ENCODE data around the gene RND3.

DNA sequence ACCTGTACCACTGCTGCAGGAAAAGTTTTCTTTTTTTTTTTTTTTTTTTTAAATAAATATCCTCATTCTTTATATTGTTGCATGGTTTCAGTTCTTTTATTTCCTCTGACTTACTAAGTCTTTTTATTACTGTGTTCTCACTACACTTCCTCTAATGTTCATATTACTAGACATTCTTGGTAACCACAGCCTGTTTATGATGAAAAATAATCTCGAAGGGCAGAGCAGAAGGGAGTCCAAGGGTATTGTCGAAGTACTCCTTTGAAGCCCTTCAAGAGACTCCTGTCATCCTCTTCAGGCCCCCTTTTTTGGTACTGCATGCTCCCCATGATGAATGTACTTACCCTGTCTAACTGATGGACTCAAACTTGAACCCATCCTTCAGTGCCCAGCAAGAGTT lies 61.2 kb downstream of the RND3 start:
- TF ChIP-seq, protein P1, sequence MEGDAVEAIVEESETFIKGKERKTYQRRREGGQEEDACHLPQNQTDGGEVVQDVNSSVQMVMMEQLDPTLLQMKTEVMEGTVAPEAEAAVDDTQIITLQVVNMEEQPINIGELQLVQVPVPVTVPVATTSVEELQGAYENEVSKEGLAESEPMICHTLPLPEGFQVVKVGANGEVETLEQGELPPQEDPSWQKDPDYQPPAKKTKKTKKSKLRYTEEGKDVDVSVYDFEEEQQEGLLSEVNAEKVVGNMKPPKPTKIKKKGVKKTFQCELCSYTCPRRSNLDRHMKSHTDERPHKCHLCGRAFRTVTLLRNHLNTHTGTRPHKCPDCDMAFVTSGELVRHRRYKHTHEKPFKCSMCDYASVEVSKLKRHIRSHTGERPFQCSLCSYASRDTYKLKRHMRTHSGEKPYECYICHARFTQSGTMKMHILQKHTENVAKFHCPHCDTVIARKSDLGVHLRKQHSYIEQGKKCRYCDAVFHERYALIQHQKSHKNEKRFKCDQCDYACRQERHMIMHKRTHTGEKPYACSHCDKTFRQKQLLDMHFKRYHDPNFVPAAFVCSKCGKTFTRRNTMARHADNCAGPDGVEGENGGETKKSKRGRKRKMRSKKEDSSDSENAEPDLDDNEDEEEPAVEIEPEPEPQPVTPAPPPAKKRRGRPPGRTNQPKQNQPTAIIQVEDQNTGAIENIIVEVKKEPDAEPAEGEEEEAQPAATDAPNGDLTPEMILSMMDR (IDR thresholded peaks at IDR 0.05): no peak
- TF ChIP-seq POLR2A (IDR thresholded peaks at IDR 0.05): no peak
